GM10266 (cell line): ENCODE measurements around the gene ABI3BP.

Experiments used
- DNase-seq: peaks from one replicate; pipeline ENCODE4 v3.0.0; 2012; ENCODE audit errors: extremely low spot score
- TF ChIP-seq, protein P1 (sequence below): IDR thresholded peaks from 2 replicates; pipeline ENCODE4 v1.5.1; 2012; ENCODE audit warnings: mild to moderate bottlenecking, low read depth; ENCODE audit not compliant: control insufficient read depth, insufficient read depth; ENCODE audit errors: missing control alignments

Gene ABI3BP

DNA sequence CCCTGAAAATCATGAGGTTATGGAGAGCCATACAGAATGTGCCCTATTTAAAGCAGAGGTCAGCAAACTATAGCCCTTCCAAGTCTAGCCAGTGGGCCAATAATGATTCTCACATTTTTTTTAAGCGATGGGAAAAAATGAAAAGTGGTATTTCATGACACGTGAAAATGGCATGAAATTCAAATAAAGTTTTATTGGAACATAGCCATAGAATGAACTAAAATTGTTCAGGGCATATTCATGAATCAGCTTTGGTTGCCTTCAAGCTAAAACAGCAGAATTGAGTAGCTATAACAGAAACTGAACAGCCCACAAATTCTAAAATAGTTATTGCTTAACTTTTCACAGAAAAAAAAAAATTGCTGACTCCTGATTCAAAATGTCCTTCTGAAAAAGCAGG is 179.4 kb downstream of the ABI3BP start:
- TF ChIP-seq, protein P1, sequence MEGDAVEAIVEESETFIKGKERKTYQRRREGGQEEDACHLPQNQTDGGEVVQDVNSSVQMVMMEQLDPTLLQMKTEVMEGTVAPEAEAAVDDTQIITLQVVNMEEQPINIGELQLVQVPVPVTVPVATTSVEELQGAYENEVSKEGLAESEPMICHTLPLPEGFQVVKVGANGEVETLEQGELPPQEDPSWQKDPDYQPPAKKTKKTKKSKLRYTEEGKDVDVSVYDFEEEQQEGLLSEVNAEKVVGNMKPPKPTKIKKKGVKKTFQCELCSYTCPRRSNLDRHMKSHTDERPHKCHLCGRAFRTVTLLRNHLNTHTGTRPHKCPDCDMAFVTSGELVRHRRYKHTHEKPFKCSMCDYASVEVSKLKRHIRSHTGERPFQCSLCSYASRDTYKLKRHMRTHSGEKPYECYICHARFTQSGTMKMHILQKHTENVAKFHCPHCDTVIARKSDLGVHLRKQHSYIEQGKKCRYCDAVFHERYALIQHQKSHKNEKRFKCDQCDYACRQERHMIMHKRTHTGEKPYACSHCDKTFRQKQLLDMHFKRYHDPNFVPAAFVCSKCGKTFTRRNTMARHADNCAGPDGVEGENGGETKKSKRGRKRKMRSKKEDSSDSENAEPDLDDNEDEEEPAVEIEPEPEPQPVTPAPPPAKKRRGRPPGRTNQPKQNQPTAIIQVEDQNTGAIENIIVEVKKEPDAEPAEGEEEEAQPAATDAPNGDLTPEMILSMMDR, result no peak
- DNase-seq, result no peak

DNA sequence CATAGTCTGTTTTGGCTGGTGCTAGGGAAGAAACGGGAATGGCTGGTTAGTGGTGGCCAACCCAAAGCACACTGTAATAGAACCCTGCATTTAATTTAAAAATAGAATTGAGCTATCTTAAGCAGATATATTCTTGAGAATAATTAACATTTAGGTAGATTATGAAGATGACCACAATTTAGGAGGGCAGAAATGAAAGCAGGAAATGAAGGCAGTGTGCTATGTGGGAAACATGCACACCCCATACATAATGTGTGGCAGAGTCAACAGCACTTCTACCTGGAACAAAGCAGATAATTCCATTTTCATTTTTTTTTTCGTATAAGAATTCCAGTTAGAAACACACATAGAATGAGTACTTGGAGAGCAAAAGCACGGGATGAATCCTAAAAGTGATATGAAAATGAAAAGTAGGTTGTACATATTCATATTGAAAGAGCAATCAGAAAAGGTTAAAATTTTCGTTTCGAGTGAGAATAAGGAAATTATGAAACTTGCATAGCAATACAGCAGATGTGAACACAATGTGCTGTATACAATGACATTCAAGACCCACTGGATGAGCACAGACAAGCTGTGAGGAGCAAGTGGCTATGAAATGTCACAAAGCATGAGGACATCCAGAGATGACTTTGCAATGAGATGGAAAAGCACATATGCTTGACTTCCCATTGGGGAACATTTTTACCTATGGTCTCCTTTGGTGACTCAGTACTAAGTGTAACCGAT is 181.3 kb downstream of the ABI3BP start:
- TF ChIP-seq, protein P1, result no peak
- peak; percentile 2 for DNase-seq

- TF ChIP-seq, protein P1, result no peak
- DNase-seq, result no peak
Measured at GRCh38 chr3:100810671-100811070, 182.6 kb downstream of the ABI3BP start.

GRCh38 chr3:100804631-100805030 is 188.6 kb downstream of the ABI3BP start:
- TF ChIP-seq, protein P1, result no peak

DNA sequence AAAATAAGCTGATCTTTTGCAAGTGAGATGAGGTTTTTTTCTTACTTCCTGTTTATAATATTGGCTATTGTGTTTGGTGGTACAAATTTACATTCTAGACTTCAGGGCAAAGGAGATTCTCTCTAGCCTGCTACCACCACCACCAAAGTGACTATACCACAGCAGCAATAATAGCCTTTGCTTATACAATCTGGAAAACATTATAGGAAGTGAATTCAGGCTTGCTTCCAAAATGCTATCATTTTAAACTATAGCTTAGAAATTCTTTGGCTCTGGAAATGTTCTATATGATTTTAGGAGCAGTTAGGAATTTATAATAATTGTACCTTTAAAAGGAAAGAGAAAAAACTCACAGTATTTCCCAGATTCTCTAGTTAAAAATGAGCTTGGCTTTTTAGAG is 189.5 kb downstream of the ABI3BP start:
- no peak for DNase-seq
- TF ChIP-seq, protein P1, result no peak

More at GRCh38 chr3:100804631-100805030, 188.6 kb downstream of the ABI3BP start:
- no peak for DNase-seq

DNA sequence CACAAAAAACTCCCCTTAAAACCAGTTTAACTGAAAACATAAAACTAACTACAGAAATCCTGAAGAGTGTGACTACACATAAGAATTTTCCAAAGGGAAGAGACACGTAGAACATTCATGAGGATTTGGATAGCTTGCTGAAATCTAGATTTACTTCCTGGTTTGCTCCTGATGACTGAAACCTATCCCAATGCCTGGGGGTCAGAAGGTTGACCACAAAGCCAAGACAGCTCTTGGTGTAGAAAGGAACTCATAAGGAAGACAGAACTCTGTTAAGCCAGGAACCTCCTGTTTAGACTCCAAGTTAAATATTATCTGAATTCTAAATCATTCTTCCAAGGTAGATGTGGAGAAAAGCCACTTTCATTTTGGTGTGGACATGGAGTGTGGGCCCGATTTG is 191.1 kb downstream of the ABI3BP start:
- TF ChIP-seq, protein P1, result no peak
- no peak for DNase-seq

- DNase-seq, result no peak
- TF ChIP-seq, protein P1, result no peak
Measured at GRCh38 chr3:100798012-100798411, 195.2 kb downstream of the ABI3BP start.
